ENCODE data around the gene MOGAT2. TPM values are rescaled to one million over a fixed set of nuclear protein-coding genes. Genes with fewer than 3 reads are reported as not detected.

MOGAT2 gene
- total and polyA plus RNA-seq, 2 of the 4 experiments (the other 2 are of a cell fraction), result not detected

GRCh38 chr11:75677275-75677674, 40.4 kb upstream of the MOGAT2 start:
- no peaks in the 10 kb centered on the region for H3K79me1 ChIP-seq (ENCODE audit: low read depth in 1 of 2, low read length in 2 of 2)
- no CpG with 5 or more reads among the region's 1 CpG for WGBS, 2 experiments (ENCODE audit: extremely low coverage in 2 of 2, insufficient read length in 1 of 2)
- no peak overlapping the region for H3K9ac ChIP-seq (ENCODE audit: low read depth, low read length)
- H3K4me2 ChIP-seq (ENCODE audit: low read depth, low read length), result no peak overlapping the region
- TF ChIP-seq POLR2A (IDR thresholded peaks at IDR 0.05; ENCODE audit: low read depth, low read length) (no peak), RAD21 (IDR thresholded peaks at IDR 0.05; ENCODE audit: low read length) (no peak), ELK1 (IDR thresholded peaks at IDR 0.05; ENCODE audit: borderline replicate concordance, low read depth, low read length) (no peak), CTCF (conservative IDR thresholded peaks at IDR 0.05; ENCODE audit: low read depth, low read length) (no peak), MAFK (IDR thresholded peaks at IDR 0.05; ENCODE audit: low read depth, low read length) (no peak), BHLHE40 (IDR thresholded peaks at IDR 0.05; ENCODE audit: low read depth, low read length) (no peak), RFX5 (IDR thresholded peaks at IDR 0.05; ENCODE audit: low read depth, low read length) (no peak)
- ATAC-seq (ENCODE audit: low read depth) (no peak), DNase-seq (no peak)
- H4K91ac ChIP-seq (ENCODE audit: insufficient read depth, low read depth, low read length), result no peak overlapping the region
- peaks cover 30% of the 10 kb centered on the region for H3K27me3 ChIP-seq (ENCODE audit: control insufficient read depth, insufficient read depth, low read length)
- H2AK5ac ChIP-seq (ENCODE audit: low read depth, low read length), result no peak overlapping the region
- no peak overlapping the region for H2BK5ac ChIP-seq (ENCODE audit: low read depth, low read length, poor library complexity, severe bottlenecking)
- ChIA-PET POLR2A (ENCODE audit: unreplicated experiment) (no interaction called here), CTCF (no interaction called here)
- H3K56ac ChIP-seq (ENCODE audit: extremely low read depth, insufficient read depth, low read length), result no peak overlapping the region
- no peak overlapping the region for H4K5ac ChIP-seq (ENCODE audit: low read depth, low read length)
- no peak overlapping the region for H2BK20ac ChIP-seq (ENCODE audit: low read depth, low read length)
- no peaks in the 10 kb centered on the region for H3K4me1 ChIP-seq (ENCODE audit: control insufficient read depth, insufficient read depth, low read length)
- BruUV-seq (replicated peaks), result no TSS peak
- intact Hi-C loops (cut with micrococcal nuclease), result no loop called here
- H3K27ac ChIP-seq (ENCODE audit: insufficient read depth, low read length), result no peak overlapping the region
- H3K9me3 ChIP-seq (ENCODE audit: control insufficient read depth, insufficient read depth, low read length), result peaks cover 4% of the 10 kb centered on the region
- no peak overlapping the region for H3K4ac ChIP-seq (ENCODE audit: low read depth, low read length)
- no peak overlapping the region for H2AFZ ChIP-seq (replicated peaks; ENCODE audit: low read length, poor library complexity)
- H3K14ac ChIP-seq (replicated peaks; ENCODE audit: low read depth, low read length), result no peak overlapping the region
- no peak overlapping the region for H3K18ac ChIP-seq (ENCODE audit: low read depth, low read length)
- H4K8ac ChIP-seq (ENCODE audit: low read depth in 2 of 2, low read length in 2 of 2), result no peak overlapping the region
- dilution Hi-C loops (cut with HindIII; ENCODE audit: low sequenced_read_pairs, unreplicated experiment), result no loop called here
- H3K23ac ChIP-seq (ENCODE audit: low read depth, low read length), result no peak overlapping the region
- H3K36me3 ChIP-seq (ENCODE audit: control insufficient read depth, insufficient read depth, low read length), result no peaks in the 10 kb centered on the region
- H4K20me1 ChIP-seq (ENCODE audit: insufficient read depth, low read length), result no peaks in the 10 kb centered on the region
- no peak overlapping the region for H3K4me3 ChIP-seq (ENCODE audit: insufficient read depth, low read depth, low read length)
- in situ Hi-C loops (cut with MboI; ENCODE audit: low sequenced_read_pairs), result no loop called here
- no peak overlapping the region for H2AK9ac ChIP-seq (replicated peaks; ENCODE audit: low read depth, low read length, poor library complexity)
- H2BK120ac ChIP-seq (ENCODE audit: low read depth, low read length), result no peak overlapping the region
- no peak overlapping the region for H2BK15ac ChIP-seq (ENCODE audit: low read depth, low read length)
- no peaks in the 10 kb centered on the region for H3K9me1 ChIP-seq (ENCODE audit: insufficient read depth, low read length)
